ENCODE data around the gene PRM3.
"Not testable (repeated sequence)": the region's sequence is repeated elsewhere in the genome, so short reads cannot be mapped to it uniquely, and the experiment has no call there.

Gene PRM3

GRCh38 chr16:11303405-11304138 is 30.1 kb upstream of the PRM3 start:
- DNase-seq = peak; percentile 37 to 45

GRCh38 chr16:11302977-11303376 is 29.5 kb upstream of the PRM3 start:
- no peak for DNase-seq

DNA sequence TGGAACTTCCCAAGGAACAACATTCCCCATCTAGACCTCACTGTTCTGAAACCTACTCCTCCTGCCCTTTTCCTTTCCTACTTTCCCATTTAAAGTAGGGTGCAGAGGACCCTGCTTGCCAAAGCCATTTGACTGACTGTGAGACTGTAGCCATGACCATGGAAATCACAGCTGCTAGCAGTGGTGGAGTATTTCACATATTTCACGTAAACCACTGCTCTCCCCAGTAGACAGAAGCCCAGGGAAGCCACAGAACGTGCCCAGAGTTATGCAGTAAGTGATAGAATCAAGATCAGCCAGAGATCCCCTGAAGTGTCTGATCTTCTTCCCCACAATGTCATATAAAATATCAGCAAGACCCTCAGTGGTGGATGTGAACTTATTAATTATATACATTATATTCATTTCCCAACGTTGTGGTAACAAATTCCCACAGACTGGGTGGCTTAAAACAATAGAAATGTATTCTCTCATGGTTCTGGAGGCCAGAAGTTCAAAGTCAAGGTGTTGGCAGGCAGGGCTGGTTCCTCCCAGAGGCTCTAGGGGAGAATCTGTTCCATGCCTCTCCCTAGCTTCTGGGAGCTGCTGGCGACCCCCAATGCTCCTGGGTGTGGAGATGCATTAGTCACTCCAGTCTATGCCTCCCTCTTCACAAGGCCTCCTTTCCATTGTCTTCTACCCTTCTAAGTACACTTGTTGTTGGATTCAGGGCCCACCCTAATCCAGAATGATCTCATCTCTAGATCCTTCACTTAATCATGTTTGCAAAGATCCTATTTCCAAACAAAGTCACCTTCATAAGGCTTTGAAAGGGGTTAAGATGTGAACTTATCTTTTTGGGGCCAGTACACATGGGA is 28.4 kb upstream of the PRM3 start:
- no peak for DNase-seq

DNA sequence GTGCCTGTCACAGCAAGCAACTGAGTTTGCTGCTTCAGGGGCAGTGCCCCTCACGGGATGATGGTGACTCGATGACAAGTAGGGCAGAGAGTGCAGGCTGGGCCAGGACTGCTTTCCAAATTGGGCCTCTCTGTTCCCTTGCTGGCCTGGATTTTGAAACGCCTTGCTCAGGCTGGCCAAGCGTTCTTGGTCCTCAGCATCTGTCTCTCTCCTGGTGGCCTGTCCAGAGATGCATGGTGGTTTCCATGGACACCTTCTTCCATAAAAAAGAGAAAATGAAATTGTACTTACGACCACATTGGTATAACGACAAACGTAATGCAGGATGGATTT is 27.1 kb upstream of the PRM3 start:
- no peak for DNase-seq

DNA sequence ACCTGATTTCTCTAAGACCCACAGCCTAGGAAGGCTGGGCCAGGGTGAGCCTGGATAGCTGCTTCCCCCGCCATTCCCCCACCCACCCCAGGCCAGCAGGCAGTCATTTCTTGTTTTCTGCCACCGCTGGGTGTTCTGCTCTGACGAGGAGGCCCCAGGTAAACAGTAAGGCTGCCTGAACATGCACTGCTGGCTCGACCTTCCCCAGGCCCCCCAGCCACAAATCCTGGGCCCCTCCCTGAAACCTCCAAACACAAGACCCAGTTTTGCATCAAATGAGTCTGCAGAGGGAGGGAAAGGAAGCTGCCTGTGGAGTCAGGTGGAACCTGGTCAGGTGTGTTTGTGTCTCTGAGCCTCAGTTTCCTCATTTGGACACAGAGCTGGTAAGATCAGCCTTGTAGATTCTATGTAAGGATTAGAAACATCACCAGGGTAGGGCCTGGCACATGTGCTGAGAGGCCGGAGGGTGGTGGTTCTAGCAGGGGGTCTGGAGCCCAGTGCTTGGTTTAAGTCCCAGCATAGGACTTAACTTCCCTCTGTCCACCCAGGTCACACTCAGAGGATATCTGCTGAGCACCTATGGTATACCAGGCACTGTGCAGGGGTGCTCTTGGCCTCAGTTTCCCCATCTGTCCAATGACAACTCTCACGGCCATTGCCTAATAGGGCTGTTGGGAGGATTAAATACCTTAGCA is 26.6 kb upstream of the PRM3 start:
- no peak for DNase-seq

- DNase-seq = not testable (repeated sequence)
Measured at GRCh38 chr16:11298950-11299547, 25.6 kb upstream of the PRM3 start.

DNA sequence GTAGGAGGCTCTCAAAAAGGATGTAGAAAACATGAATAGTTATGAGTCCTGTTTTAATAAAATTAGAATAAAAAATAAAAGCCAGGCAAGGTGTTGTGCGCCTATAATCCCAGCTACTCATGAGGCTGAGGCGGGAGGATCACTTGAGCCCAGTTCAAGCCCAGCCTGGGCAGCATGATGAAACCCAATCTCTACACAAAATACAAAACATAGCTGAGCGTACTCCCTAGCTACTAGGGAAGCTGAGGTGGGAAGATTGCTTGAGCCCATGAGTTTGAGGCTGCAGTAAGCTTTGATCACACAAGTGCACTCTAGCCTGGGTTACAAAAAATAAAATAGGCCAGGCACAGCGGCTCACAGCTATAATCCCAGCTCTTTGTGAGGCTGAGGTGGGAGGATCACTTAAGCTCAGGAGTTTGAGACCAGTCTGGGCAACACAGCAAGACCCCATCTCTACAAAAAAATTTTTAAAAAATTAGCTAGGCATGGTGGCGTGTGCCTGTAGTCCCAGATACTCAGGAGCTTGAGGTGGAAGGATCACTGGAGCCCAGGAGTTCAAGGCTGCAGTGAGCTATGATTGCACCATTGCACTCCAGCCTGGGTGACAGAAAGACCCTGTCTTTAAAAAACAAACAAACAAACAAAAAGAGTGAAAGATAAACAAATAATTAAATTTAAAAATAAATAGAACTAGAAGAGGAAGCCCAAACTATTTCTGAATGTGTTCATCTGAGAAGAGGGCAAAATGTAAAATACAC is 24.9 kb upstream of the PRM3 start:
- peak in 1 of 2 experiments; percentile 45 for DNase-seq

DNA sequence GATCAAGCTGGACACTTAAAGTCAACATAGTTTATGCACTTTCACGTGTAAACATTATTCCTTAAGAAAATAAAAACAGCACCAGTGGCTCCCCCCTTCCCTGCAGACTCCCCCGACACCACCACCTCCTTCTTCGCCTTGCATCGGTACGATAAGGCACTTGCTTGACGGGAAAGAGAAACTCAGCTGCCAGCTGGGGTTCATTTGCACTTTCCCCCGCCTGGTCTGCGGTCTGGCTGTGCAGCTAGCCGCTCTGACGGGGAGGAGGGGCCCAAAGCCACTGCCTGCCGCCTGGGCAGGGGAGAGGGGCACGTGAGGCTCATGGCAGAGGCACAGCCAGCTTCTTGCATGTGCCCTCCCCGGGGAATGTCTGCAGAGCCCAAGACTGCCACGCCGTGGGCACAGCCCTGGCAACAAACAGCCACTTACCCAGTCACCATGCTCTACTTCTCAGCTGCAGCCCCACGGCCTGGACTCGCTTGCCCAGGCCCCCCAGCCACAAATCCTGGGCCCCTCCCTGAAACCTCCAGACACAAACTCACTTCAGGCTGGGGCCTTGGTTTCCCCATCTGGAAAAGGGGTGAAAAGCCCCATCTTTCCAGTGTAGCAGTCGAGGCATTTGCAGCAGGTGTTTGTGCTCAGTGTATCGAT is 24.2 kb upstream of the PRM3 start:
- peak; percentile 87 to 95 for DNase-seq

- DNase-seq = peak; percentile 47 to 65
Measured at GRCh38 chr16:11296706-11297491, 23.5 kb upstream of the PRM3 start.

DNA sequence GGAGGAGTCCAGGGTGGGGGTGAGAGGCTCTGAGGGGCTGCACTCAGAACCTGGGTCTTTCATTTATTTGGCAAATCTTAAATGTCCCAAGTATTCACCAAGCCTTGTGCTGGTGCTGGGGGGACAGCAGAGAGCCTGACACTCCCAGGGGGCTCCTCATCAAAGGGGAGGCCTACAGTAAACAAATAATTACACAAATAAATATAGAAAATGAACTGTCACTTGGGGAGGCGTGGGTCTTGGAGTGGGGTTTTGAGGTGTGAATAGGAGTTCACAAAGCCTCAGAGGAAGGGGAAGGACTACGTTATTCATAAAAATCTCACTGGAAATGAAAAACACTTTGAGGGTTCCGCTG is 22.9 kb upstream of the PRM3 start:
- no peak for DNase-seq

DNA sequence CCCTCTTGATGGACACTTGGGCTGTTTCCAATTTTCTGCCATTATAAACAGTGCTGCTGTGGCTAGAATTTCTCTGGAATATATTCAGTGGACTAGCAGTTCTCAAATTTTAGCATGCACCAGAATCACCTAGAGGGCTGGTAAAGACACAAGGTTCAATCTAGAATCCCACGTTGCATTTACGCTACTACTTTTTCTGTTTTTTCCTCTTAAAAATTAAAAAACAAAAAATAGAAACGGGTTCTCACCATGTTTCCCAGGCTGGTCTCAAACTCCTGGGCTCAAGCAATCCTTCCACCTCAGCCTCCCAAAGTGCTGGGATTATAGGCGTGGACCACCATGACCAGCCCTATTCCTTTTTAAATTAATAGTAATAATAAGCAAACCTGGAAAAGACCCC is 22.2 kb upstream of the PRM3 start:
- no peak for DNase-seq

- no peak for DNase-seq
Measured at GRCh38 chr16:11292076-11292748, 18.8 kb upstream of the PRM3 start.

- no peak for DNase-seq
Measured at GRCh38 chr16:11291091-11291703, 17.8 kb upstream of the PRM3 start.

- DNase-seq = no peak
Measured at GRCh38 chr16:11290102-11290893, 16.9 kb upstream of the PRM3 start.

DNA sequence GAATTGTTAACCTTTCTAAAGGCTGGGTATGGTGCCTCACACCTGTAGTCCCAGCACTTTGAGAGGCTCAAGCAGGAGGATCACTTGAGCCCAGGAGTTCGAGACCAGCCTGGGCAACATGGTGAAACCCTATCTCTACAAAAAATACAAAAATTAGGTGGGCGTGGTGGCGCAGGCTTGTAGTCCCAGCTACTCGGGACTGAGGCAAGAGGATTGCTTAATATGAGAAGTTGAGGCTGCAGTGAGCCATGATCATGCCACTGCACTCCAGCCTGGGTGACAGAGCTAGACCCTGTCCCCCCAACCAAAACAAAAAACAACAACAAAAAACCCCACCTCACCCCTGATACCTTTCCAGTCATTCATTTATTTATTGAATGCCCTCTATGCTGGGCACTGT is 16.3 kb upstream of the PRM3 start:
- not testable (repeated sequence) for DNase-seq

GRCh38 chr16:11289202-11289601 is 15.8 kb upstream of the PRM3 start:
- no peak for DNase-seq

- DNase-seq = no peak
Measured at GRCh38 chr16:11285842-11286241, 12.4 kb upstream of the PRM3 start.

DNA sequence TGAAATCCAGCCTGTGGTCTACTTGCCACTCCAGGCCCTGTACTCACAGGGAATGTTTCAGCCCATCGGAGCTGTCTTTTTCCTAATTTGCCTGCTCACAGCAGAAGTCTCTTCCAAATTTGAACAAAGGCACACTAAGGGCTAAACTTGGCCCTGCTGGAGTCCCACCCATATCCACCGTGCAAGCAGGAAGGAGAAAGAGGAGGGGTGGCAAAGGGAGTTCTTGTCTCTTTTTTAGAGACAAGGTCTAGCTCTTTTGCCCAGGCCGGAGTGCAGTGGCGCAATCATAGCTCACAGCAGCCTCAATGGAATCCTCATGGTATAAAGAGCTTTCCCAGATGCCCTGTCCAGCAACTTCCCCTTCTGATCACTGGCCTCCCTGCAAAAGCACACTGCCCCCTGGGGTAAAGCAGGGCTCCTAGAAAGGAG is 10.4 kb upstream of the PRM3 start:
- no peak for DNase-seq

Measured in NCI-H526 (cell line).